Occipital lobe (tissue), 2 donors: Measurements from ENCODE around the gene SH2D7. TPM values are rescaled to one million over a fixed set of nuclear protein-coding genes. Genes with fewer than 3 reads are reported as not detected.

ENCODE experiments used
- DNase-seq: peaks from one replicate; lab custom pipeline; 2025; lab: John Stamatoyannopoulos, UW
- total RNA-seq: library from RNA; depleted of rRNA; stranded (reverse); fragments of >200 nt; gene quantifications from one replicate; pipeline ENCODE4 v1.2.3, GENCODE V29; 2014

Gene SH2D7
- total RNA-seq, 1 donor from 2014 or later, result not detected

- DNase-seq, result no peak
Measured at GRCh38 chr15:78103406-78104118, 11.2 kb downstream of the SH2D7 start.

GRCh38 chr15:78104119-78104479, 11.7 kb downstream of the SH2D7 start:
- no peak for DNase-seq

DNA sequence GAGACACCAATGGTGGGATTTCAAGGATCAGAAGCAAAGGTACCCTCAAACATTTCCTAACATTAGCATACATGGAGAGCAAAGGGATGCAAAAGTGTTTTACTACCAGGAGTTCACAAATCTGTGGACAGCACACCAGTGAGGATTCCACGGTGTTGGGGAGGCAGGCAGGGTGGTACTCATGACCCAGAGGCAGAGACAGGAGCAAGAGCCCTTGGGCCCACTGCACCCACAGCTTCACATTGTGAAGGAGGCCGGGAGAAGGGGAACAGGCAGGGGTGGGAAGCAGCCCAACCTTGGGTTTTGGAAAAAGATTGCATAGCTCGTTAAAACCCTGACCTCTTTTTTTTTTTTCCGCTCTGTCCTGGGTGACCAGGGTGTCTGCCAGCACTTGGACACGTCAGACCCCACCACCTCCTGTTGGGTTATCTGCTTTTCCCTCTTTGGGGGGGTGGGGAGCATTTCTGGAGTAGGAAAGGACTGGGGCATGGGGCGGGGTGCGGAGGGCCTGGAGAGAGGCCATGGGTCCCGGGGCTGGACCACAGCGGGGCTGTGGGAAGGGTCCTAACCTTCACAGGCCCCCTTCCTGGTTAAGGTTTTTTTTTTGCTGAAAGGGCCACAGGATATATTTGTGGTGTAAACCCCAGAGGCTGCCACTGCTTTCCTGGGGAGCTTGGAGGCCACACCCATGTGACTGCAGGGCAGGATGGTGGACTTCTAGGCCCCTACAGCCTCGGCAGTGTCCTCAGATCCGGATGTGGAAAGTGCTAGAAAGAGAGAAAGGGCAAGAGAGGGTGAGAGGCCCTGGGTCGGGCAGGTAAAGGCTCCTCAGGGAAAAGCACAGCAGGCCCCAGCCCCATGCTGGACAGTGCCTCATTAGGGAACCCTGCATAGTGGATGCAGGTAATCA, 12.5 kb downstream of the SH2D7 start:
- DNase-seq, result no peak

DNA sequence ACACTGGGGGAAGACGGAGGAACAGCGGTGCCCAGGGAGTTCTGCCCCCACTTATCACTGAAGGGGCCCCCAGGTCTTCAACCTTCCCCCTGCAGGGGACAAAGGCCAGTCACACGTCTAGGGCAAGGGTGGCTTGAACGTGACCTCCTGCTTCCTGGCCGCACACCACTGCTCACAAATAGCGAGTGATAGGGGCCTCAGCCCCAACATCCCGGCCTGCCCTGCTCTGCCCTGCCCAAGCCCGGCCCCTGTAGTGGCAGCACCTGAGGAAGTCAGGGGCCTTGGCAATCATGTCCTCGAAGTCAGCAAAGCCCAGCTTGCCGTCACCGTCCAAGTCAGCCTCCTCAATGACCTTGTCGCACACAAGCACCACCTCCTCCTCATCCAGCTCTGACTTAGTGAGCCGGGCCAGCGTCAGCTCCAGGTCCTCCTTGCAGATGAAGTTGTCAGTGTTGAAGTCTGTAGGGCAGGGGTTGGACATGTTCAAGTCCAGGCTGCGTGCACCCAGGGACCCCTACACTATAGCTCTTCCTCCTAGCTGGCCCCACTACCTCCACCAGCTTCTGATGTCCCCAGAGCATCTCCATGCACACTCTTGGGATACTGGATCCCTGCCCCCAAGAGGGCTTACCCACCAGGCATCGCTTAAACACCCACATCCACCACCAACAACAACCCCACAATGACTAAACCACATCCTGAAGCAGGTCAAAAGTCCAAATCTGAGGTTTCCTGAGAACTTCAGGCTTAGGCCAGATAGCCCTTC, 13.3 kb downstream of the SH2D7 start:
- no peak for DNase-seq

DNA sequence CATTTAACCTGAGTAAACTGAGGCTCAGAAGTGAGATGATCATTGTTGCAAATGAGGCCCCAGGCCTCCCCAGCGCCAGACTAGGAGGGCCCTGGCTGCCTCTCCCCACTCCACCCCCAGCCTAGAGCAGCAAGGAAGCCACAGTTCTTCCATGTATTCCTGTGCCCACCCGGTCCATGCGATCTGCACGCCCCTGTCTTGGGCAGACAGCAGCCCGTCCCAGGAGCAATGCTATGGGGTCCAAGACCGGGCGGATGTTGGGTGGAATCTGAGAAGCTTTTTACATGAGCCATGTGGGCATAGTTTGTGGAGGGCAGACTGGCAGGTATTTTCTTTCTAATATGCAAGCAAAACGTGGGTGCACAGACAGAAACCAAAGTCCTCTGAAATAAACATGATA, 15.1 kb downstream of the SH2D7 start:
- no peak for DNase-seq

DNA sequence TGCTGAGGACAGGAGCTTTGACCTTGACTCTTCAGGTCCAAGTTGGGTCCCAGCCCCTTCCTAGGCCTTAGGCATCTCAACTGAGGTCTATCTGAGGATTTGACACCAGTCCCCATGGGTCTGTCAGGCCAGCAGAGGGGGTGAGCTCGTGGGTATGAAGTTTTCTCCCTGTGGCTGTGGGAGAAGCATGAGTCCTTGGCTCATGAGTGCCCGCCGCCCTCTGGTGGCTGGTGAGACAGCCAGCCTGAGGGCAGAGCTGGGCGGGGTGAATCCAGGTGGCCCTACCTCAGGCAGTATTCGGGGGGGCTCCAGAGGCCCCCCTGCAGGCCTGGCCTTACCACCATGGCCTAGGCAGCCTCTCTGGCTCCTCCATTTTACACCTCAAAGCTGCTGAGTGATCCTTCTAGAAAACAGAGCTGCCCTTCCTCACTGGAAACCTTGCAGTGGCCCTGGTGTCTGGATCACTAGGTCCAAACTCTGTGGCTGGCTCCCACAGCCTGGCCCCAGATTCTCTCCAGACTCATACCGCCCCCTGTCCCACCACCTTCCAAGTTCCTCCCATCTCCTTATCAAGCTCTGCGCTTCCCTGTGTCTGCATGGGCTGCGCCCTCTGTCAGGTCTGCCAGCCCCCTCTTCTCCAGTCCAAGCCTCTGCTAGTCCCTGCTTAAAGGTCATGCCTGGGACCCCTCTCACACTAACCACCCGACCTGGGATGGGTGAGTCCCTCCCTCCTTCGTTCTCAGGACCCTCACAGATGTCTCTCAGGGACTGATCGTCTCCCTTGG, 16.1 kb downstream of the SH2D7 start:
- no peak for DNase-seq

GRCh38 chr15:78109156-78109555, 16.8 kb downstream of the SH2D7 start:
- no peak for DNase-seq

DNA sequence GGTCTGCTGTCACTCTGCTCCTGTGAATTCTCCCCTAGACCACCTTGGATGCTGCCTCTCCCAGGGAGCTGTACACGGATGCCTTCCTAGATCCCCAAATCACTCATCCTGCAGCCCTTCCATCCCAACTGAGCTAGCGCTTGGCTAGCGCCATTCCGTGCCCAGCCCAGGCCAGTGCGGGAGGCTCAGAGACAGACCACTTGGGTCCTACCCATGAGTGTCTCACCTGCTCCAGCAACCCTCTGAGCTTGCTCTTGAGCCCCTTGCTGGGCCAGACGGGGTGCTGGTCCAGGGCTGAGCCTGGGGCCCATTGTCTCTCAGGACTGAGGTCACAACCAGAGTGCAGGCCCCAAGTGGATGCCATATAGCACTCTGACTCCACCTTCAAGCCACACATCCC, 17.7 kb downstream of the SH2D7 start:
- no peak for DNase-seq

GRCh38 chr15:78110916-78111475, 18.6 kb downstream of the SH2D7 start:
- no peak for DNase-seq

GRCh38 chr15:78111788-78112187, 19.4 kb downstream of the SH2D7 start:
- DNase-seq, result no peak

DNA sequence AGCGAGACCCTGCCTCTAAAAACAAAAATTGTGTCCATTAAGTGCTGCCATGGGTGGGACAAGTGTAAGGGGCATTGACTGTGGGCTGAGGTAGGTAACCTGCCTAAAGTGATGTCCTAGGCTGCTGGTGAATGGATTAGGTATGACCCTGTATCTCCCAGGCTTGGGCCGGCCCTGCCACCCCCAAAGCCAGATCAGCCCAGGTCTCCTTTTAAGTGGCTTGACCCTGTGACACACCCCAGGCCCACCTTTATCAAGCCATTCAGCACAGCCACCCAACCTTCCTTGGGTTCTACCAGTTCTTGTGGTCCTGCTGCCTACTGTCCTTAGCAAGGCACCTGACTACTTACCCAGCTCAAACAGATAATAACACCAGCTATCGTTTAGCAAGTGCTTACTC, 20.2 kb downstream of the SH2D7 start:
- no peak for DNase-seq

GRCh38 chr15:78120523-78120922, 28.2 kb downstream of the SH2D7 start:
- no peak for DNase-seq

- no peak for DNase-seq
Measured at GRCh38 chr15:78125267-78125666, 32.9 kb downstream of the SH2D7 start.

- no peak for DNase-seq
Measured at GRCh38 chr15:78127882-78128281, 35.5 kb downstream of the SH2D7 start.

- DNase-seq, result no peak
Measured at GRCh38 chr15:78129077-78129750, 36.9 kb downstream of the SH2D7 start.

GRCh38 chr15:78129751-78130287, 37.5 kb downstream of the SH2D7 start:
- no peak for DNase-seq

DNA sequence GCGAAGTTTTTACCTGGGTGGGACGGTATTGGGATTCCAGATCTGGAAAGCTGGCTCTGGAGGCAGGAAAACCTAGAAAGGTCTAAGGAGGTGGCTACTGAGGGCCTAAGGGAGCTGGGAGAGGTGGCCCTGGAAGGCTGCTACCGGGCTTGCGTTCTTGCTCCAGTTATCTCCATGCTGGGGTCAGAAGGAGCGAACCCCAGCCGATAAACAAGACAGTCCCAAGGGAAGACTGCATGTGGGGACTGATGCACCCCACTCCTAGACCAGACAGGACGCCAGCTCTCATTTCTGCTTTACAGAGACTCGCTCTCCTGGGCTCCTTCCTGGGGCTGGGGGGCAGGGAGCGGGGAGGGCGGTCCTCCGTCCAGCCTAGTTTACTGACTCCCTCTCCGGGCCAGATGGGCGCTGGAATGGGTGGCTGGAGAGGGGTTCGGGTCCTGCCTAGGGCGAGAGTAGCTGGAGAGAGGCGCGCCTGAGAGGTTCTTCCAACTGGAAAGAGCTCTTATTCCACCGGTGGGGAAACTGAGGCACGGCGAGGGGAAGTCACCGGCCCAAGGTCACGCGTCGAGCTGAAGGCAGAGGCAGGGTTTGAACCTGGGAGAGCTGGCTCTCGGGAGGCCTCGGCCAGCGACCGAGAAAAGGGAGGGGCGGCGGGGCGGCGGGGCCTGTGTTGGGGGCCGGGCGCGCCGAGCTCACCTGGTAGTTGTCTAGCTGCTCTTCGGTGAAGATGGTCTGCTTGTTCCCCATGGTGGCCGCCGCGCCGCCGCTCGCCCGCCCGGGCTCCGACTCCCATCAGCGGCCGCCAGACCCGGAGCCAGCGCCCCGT, 38.3 kb downstream of the SH2D7 start:
- no peak for DNase-seq

- peak; percentile 28 for DNase-seq
Measured at GRCh38 chr15:78131295-78132061, 39.1 kb downstream of the SH2D7 start, which contains the start of gene CIB2. Gene CIB2, minus strand, starts transcription at chr15:78131445. Its CDS starts 230 bp downstream, at chr15:78131215.
